ENCODE results near the gene ZNF83. TPM values are rescaled to one million over a fixed set of nuclear protein-coding genes. Genes with fewer than 3 reads are reported as not detected.
A peak's percentile ranks its signal among the peaks of the same experiment; 100 is the strongest.

ZNF83 gene
- total RNA-seq, 1 experiment from 2014 or later = 34.1 TPM

DNA sequence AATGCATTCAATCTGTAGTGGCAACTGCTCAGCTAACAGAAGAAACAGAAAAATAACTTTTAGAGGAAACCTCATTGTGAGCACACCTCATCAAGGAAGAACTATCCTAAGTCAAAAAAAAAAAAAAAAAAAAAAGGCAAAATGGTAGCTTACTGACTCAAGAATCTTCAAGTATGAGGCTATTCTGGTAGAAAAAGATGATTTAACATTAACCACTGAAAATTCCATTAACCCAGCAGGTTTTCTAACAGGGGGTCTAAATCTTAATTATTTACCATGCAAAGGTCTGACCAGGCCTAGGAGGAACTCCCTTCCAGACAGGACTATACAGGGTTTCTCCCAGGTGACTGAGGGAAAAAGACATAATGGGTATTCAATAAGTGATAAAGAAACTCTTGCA, 28.4 kb upstream of the ZNF83 start (continued):
- TF ChIP-seq, protein P1, sequence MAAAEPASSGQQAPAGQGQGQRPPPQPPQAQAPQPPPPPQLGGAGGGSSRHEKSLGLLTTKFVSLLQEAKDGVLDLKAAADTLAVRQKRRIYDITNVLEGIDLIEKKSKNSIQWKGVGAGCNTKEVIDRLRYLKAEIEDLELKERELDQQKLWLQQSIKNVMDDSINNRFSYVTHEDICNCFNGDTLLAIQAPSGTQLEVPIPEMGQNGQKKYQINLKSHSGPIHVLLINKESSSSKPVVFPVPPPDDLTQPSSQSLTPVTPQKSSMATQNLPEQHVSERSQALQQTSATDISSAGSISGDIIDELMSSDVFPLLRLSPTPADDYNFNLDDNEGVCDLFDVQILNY (CRISPR knock-in tag; IDR thresholded peaks at IDR 0.05) = no peak
- TF ChIP-seq ZNF416 (CRISPR knock-in tag; IDR thresholded peaks at IDR 0.05) (no peak), ZNF423 (CRISPR knock-in tag; IDR thresholded peaks at IDR 0.05) (no peak), MYBL2 (CRISPR knock-in tag; IDR thresholded peaks at IDR 0.05) (no peak), GTF2I (CRISPR knock-in tag; conservative IDR thresholded peaks at IDR 0.05) (no peak), CBFB (CRISPR knock-in tag; IDR thresholded peaks at IDR 0.05; ENCODE audit: low read depth) (no peak)
- TF ChIP-seq, protein P2, sequence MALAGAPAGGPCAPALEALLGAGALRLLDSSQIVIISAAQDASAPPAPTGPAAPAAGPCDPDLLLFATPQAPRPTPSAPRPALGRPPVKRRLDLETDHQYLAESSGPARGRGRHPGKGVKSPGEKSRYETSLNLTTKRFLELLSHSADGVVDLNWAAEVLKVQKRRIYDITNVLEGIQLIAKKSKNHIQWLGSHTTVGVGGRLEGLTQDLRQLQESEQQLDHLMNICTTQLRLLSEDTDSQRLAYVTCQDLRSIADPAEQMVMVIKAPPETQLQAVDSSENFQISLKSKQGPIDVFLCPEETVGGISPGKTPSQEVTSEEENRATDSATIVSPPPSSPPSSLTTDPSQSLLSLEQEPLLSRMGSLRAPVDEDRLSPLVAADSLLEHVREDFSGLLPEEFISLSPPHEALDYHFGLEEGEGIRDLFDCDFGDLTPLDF (CRISPR knock-in tag; IDR thresholded peaks at IDR 0.05) = no peak

DNA sequence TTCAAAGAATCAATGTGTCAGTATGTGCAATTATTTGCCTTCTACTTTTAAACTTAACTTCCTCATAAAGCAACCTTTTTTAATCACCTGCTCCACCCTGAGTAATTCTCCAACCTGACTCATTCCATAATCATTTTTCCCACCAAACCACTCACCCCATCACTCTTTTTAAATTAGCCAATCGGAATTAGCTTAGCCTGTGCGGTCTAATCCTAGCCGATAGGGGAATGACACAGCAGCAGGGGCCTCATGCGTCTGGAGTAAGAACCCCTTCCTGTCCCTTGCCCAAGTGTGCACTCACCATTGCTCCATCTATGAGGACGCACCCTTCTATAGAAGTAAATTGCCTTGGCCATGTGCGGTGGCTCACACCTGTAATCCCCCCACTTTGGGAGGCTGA, 27.4 kb upstream of the ZNF83 start:
- ChIA-PET CTCF (no interaction called here), POLR2A (no interaction called here)
- DNase-seq (ENCODE audit: low spot score) (no peak), ATAC-seq (no peak)
- Mint-ChIP-seq H3K4me1 (peaks cover 43% of the 10 kb centered on the region), H3K9me3 (no peaks in the 10 kb centered on the region), H3K4me3 (no peak overlapping the region), H3K27me3 (ENCODE audit: low read depth) (peaks cover 11% of the 10 kb centered on the region), H3K27ac (peak overlapping the region; percentile 5; the same call in 1 of the 2 replicates), H3K36me3 (no peaks in the 10 kb centered on the region)
- TF ChIP-seq, protein P3, sequence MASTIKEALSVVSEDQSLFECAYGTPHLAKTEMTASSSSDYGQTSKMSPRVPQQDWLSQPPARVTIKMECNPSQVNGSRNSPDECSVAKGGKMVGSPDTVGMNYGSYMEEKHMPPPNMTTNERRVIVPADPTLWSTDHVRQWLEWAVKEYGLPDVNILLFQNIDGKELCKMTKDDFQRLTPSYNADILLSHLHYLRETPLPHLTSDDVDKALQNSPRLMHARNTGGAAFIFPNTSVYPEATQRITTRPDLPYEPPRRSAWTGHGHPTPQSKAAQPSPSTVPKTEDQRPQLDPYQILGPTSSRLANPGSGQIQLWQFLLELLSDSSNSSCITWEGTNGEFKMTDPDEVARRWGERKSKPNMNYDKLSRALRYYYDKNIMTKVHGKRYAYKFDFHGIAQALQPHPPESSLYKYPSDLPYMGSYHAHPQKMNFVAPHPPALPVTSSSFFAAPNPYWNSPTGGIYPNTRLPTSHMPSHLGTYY (CRISPR knock-in tag; IDR thresholded peaks at IDR 0.05) = no peak
- TF ChIP-seq NFE2L1 (CRISPR knock-in tag; IDR thresholded peaks at IDR 0.05) (no peak), GTF2I (CRISPR knock-in tag; conservative IDR thresholded peaks at IDR 0.05) (no peak), NR2C2 (CRISPR knock-in tag; IDR thresholded peaks at IDR 0.05) (no peak), ZNF232 (CRISPR knock-in tag; IDR thresholded peaks at IDR 0.05) (no peak), HMGA2 (CRISPR knock-in tag; IDR thresholded peaks at IDR 0.05) (no peak), JUN (CRISPR knock-in tag; IDR thresholded peaks at IDR 0.05) (no peak), TP53 (CRISPR knock-in tag; IDR thresholded peaks at IDR 0.05) (no peak), TCF7 (CRISPR knock-in tag; IDR thresholded peaks at IDR 0.05; ENCODE audit: low read depth) (no peak), MYBL2 (CRISPR knock-in tag; IDR thresholded peaks at IDR 0.05) (no peak), KAT7 (CRISPR knock-in tag; IDR thresholded peaks at IDR 0.05; ENCODE audit: borderline replicate concordance) (no peak)
- TF ChIP-seq, protein P4, sequence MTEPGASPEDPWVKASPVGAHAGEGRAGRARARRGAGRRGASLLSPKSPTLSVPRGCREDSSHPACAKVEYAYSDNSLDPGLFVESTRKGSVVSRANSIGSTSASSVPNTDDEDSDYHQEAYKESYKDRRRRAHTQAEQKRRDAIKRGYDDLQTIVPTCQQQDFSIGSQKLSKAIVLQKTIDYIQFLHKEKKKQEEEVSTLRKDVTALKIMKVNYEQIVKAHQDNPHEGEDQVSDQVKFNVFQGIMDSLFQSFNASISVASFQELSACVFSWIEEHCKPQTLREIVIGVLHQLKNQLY (CRISPR knock-in tag; IDR thresholded peaks at IDR 0.05) = no peak
- TF ChIP-seq, protein P5, sequence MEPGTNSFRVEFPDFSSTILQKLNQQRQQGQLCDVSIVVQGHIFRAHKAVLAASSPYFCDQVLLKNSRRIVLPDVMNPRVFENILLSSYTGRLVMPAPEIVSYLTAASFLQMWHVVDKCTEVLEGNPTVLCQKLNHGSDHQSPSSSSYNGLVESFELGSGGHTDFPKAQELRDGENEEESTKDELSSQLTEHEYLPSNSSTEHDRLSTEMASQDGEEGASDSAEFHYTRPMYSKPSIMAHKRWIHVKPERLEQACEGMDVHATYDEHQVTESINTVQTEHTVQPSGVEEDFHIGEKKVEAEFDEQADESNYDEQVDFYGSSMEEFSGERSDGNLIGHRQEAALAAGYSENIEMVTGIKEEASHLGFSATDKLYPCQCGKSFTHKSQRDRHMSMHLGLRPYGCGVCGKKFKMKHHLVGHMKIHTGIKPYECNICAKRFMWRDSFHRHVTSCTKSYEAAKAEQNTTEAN (CRISPR knock-in tag; IDR thresholded peaks at IDR 0.05) = no peak
- TF ChIP-seq, protein P6, sequence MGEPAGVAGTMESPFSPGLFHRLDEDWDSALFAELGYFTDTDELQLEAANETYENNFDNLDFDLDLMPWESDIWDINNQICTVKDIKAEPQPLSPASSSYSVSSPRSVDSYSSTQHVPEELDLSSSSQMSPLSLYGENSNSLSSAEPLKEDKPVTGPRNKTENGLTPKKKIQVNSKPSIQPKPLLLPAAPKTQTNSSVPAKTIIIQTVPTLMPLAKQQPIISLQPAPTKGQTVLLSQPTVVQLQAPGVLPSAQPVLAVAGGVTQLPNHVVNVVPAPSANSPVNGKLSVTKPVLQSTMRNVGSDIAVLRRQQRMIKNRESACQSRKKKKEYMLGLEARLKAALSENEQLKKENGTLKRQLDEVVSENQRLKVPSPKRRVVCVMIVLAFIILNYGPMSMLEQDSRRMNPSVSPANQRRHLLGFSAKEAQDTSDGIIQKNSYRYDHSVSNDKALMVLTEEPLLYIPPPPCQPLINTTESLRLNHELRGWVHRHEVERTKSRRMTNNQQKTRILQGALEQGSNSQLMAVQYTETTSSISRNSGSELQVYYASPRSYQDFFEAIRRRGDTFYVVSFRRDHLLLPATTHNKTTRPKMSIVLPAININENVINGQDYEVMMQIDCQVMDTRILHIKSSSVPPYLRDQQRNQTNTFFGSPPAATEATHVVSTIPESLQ (CRISPR knock-in tag; IDR thresholded peaks at IDR 0.05) = no peak
- TF ChIP-seq, protein P7, sequence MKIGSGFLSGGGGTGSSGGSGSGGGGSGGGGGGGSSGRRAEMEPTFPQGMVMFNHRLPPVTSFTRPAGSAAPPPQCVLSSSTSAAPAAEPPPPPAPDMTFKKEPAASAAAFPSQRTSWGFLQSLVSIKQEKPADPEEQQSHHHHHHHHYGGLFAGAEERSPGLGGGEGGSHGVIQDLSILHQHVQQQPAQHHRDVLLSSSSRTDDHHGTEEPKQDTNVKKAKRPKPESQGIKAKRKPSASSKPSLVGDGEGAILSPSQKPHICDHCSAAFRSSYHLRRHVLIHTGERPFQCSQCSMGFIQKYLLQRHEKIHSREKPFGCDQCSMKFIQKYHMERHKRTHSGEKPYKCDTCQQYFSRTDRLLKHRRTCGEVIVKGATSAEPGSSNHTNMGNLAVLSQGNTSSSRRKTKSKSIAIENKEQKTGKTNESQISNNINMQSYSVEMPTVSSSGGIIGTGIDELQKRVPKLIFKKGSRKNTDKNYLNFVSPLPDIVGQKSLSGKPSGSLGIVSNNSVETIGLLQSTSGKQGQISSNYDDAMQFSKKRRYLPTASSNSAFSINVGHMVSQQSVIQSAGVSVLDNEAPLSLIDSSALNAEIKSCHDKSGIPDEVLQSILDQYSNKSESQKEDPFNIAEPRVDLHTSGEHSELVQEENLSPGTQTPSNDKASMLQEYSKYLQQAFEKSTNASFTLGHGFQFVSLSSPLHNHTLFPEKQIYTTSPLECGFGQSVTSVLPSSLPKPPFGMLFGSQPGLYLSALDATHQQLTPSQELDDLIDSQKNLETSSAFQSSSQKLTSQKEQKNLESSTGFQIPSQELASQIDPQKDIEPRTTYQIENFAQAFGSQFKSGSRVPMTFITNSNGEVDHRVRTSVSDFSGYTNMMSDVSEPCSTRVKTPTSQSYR (CRISPR knock-in tag; IDR thresholded peaks at IDR 0.05) = no peak
- TF ChIP-seq, protein P8, sequence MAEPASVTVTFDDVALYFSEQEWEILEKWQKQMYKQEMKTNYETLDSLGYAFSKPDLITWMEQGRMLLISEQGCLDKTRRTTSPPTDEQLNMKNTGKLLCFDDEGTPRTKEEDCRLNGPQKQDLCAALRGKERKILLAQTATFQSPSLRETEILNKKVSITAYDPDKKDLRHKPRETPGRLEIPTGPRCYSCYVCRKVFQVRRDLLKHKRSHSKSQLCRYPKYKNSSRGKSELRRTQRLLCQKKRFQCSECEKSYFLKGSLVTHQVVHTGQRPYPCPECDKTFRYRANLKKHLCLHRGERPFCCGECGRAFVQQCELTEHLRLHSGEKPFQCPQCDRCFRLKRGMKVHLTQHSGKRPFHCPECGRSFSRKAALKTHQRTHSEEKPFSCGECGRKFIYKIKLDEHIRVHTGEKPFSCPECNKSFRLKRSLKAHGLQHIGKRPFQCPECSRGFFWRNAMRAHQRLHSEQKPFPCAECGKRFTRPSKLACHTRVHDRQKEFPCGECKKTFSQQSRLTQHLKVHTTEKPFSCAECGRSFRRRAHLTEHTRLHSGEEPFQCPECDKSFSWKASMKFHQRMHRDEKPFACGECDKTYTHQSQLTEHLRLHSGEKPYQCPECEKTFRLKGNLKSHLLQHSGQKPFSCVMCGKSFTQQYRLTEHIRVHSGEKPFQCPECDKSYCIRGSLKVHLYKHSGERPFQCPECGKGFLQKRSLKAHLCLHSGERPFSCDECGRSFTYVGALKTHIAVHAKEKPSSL (CRISPR knock-in tag; conservative IDR thresholded peaks at IDR 0.05) = no peak
